ENCODE data around the gene MAST4. TPM values are rescaled to one million over a fixed set of nuclear protein-coding genes. Genes with fewer than 3 reads are reported as not detected.

The MAST4 gene
- total RNA-seq, 1 donor from 2014 or later = 0.99 TPM

GRCh38 chr5:67204821-67205220 lies 608.6 kb downstream of the MAST4 start:
- Histone ChIP-seq H3K27ac (no peak overlapping the region), H3K27me3 (no peaks in the 10 kb centered on the region), H4K20me1 (ENCODE audit: low read depth) (no peaks in the 10 kb centered on the region), H3K4me3 (no peak overlapping the region), H3K9ac (no peak overlapping the region), H3K79me2 (ENCODE audit: low read depth) (no peaks in the 10 kb centered on the region), H3K36me3 (no peaks in the 10 kb centered on the region), H3F3A (ENCODE audit: low read depth) (no peaks in the 10 kb centered on the region), H3K9me3 (ENCODE audit: low read depth) (no peaks in the 10 kb centered on the region), H2AFZ (replicated peaks) (peak overlapping the region; percentile 1), H3K4me2 (no peak overlapping the region), H3K4me1 (no peaks in the 10 kb centered on the region)
- H3K36me3 Mint-ChIP-seq = no peaks in the 10 kb centered on the region
- no peak overlapping the region for H3K4me3 Mint-ChIP-seq
- H3K27ac Mint-ChIP-seq = no peak overlapping the region
- H3K9me3 Mint-ChIP-seq = peaks cover 4% of the 10 kb centered on the region
- H3K27me3 Mint-ChIP-seq (ENCODE audit: insufficient read depth, low read depth) = peaks cover 5% of the 10 kb centered on the region
- peaks cover 2% of the 10 kb centered on the region for H3K4me1 Mint-ChIP-seq
- TF ChIP-seq EZH2 (IDR thresholded peaks at IDR 0.05) (no peak), EZH2phosphoT487 (IDR thresholded peaks at IDR 0.05) (no peak)
- TF ChIP-seq, protein P1, sequence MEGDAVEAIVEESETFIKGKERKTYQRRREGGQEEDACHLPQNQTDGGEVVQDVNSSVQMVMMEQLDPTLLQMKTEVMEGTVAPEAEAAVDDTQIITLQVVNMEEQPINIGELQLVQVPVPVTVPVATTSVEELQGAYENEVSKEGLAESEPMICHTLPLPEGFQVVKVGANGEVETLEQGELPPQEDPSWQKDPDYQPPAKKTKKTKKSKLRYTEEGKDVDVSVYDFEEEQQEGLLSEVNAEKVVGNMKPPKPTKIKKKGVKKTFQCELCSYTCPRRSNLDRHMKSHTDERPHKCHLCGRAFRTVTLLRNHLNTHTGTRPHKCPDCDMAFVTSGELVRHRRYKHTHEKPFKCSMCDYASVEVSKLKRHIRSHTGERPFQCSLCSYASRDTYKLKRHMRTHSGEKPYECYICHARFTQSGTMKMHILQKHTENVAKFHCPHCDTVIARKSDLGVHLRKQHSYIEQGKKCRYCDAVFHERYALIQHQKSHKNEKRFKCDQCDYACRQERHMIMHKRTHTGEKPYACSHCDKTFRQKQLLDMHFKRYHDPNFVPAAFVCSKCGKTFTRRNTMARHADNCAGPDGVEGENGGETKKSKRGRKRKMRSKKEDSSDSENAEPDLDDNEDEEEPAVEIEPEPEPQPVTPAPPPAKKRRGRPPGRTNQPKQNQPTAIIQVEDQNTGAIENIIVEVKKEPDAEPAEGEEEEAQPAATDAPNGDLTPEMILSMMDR (IDR thresholded peaks at IDR 0.05) = no peak
- DNase-seq (ENCODE audit: low spot score) = no peak

DNA sequence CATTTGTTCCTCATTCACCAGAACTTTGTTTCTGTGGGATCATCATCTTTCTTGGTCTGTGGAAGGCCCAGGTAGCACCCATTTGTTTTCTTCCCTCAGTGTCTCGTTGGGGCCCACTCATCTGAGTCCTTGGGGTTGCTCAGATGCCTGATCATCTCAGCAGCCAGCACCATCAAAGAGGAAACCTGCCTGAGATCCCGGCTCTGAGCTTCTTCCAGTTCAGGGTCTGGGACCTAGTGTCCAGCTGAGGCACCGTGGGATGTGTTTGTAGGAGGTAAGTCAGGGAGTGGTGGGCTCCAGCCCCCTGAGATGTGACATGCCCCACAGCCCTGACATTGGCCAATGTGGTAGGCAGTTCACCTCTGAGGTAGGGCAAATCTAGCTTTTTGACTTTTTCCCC lies 609.8 kb downstream of the MAST4 start:
- H3K36me3 ChIP-seq = no peaks in the 10 kb centered on the region
- no peak overlapping the region for H3K4me3 ChIP-seq
- H2AFZ ChIP-seq (replicated peaks) = no peak overlapping the region
- Mint-ChIP-seq H3K4me1 (peaks cover 2% of the 10 kb centered on the region), H3K36me3 (no peaks in the 10 kb centered on the region), H3K27me3 (ENCODE audit: insufficient read depth, low read depth) (peaks cover 5% of the 10 kb centered on the region), H3K27ac (no peak overlapping the region), H3K4me3 (no peak overlapping the region), H3K9me3 (peaks cover 4% of the 10 kb centered on the region)
- DNase-seq (ENCODE audit: low spot score) = no peak
- no peak overlapping the region for H3K4me2 ChIP-seq
- no peaks in the 10 kb centered on the region for H3K79me2 ChIP-seq (ENCODE audit: low read depth)
- H3K27me3 ChIP-seq = no peaks in the 10 kb centered on the region
- no peak overlapping the region for H3K27ac ChIP-seq
- TF ChIP-seq, protein P1 (IDR thresholded peaks at IDR 0.05) = no peak
- no peaks in the 10 kb centered on the region for H3K4me1 ChIP-seq
- no peak overlapping the region for H3K9ac ChIP-seq
- no peaks in the 10 kb centered on the region for H3K9me3 ChIP-seq (ENCODE audit: low read depth)
- no peaks in the 10 kb centered on the region for H4K20me1 ChIP-seq (ENCODE audit: low read depth)
- H3F3A ChIP-seq (ENCODE audit: low read depth) = no peaks in the 10 kb centered on the region

- no peaks in the 10 kb centered on the region for H3K4me1 ChIP-seq
- H3K27me3 ChIP-seq = no peaks in the 10 kb centered on the region
- H3K36me3 ChIP-seq = no peaks in the 10 kb centered on the region
- H3K9me3 Mint-ChIP-seq = no peaks in the 10 kb centered on the region
- H3K36me3 Mint-ChIP-seq = no peaks in the 10 kb centered on the region
- TF ChIP-seq EZH2phosphoT487 (IDR thresholded peaks at IDR 0.05) = no peak
- TF ChIP-seq EZH2 (IDR thresholded peaks at IDR 0.05) = no peak
- TF ChIP-seq, protein P1 (IDR thresholded peaks at IDR 0.05) = no peak
- peaks cover 2% of the 10 kb centered on the region for H3K4me1 Mint-ChIP-seq
- H3K27ac ChIP-seq = no peak overlapping the region
- DNase-seq (ENCODE audit: low spot score) = no peak
- H4K20me1 ChIP-seq (ENCODE audit: low read depth) = no peaks in the 10 kb centered on the region
- H3K27ac Mint-ChIP-seq = no peak overlapping the region
- H3K9me3 ChIP-seq (ENCODE audit: low read depth) = no peaks in the 10 kb centered on the region
- no peak overlapping the region for H3K4me2 ChIP-seq
- H3K4me3 ChIP-seq = no peak overlapping the region
- H3K27me3 Mint-ChIP-seq (ENCODE audit: insufficient read depth, low read depth) = peaks cover 5% of the 10 kb centered on the region
- no peak overlapping the region for H3K4me3 Mint-ChIP-seq
- H3K9ac ChIP-seq = no peak overlapping the region
- H3K79me2 ChIP-seq (ENCODE audit: low read depth) = no peaks in the 10 kb centered on the region
- H3F3A ChIP-seq (ENCODE audit: low read depth) = no peaks in the 10 kb centered on the region
- no peak overlapping the region for H2AFZ ChIP-seq (replicated peaks)
Observed at GRCh38 chr5:67206461-67206860, 610.3 kb downstream of the MAST4 start.

- H3K4me3 ChIP-seq = no peak overlapping the region
Observed at GRCh38 chr5:67206929-67207328, 610.7 kb downstream of the MAST4 start.

More at GRCh38 chr5:67206929-67207328, 610.7 kb downstream of the MAST4 start:
- H3K9ac ChIP-seq = no peak overlapping the region
- no peak for DNase-seq (ENCODE audit: low spot score)
- Mint-ChIP-seq H3K36me3 (no peaks in the 10 kb centered on the region), H3K27ac (no peak overlapping the region), H3K4me1 (peaks cover 2% of the 10 kb centered on the region), H3K27me3 (ENCODE audit: insufficient read depth, low read depth) (peaks cover 5% of the 10 kb centered on the region), H3K4me3 (no peak overlapping the region), H3K9me3 (no peaks in the 10 kb centered on the region)
- no peaks in the 10 kb centered on the region for H3K27me3 ChIP-seq
- no peak overlapping the region for H3K4me2 ChIP-seq
- no peak overlapping the region for H3K27ac ChIP-seq
- TF ChIP-seq EZH2 (IDR thresholded peaks at IDR 0.05) (no peak), EZH2phosphoT487 (IDR thresholded peaks at IDR 0.05) (no peak)
- TF ChIP-seq, protein P1 (IDR thresholded peaks at IDR 0.05) = no peak
- H2AFZ ChIP-seq (replicated peaks) = no peak overlapping the region
- H3K36me3 ChIP-seq = no peaks in the 10 kb centered on the region
- H3K9me3 ChIP-seq (ENCODE audit: low read depth) = no peaks in the 10 kb centered on the region
- H3K79me2 ChIP-seq (ENCODE audit: low read depth) = no peaks in the 10 kb centered on the region
- H3F3A ChIP-seq (ENCODE audit: low read depth) = no peaks in the 10 kb centered on the region
- no peaks in the 10 kb centered on the region for H3K4me1 ChIP-seq
- no peaks in the 10 kb centered on the region for H4K20me1 ChIP-seq (ENCODE audit: low read depth)

All from neural progenitor cell (in vitro differentiated cells).